Upper lobe of left lung (tissue), 4 donors: Measurements from ENCODE around the gene HTR2C.

Source experiments
- EP300 ChIP-seq, 4 donors: sonication (generic); formaldehyde crosslinking; IDR thresholded peaks; one replicate each; pipeline ENCODE4 v1.5.1; 2017; ENCODE audit warnings: antibody characterized with exemption in 4 of 4, control low read depth in 2 of 4
- POLR2A ChIP-seq, 4 donors: fragments of 450-650 bp; IDR thresholded peaks; one replicate each; pipeline ENCODE4 v1.5.1; 2016 to 2017; ENCODE audit warnings: antibody characterized with exemption in 4 of 4, mild to moderate bottlenecking in 2 of 4
- TF ChIP-seq, protein P1 (sequence below), 6 experiments: fragments of 450-650 bp in 4 of 6; fragments of 200-600 bp in 2 of 6; sonication (generic) in 2 of 6; IDR thresholded peaks; one replicate each; pipeline ENCODE4 v1.5.1; 2016 to 2019; ENCODE audit warnings: antibody characterized with exemption in 6 of 6

DNA sequence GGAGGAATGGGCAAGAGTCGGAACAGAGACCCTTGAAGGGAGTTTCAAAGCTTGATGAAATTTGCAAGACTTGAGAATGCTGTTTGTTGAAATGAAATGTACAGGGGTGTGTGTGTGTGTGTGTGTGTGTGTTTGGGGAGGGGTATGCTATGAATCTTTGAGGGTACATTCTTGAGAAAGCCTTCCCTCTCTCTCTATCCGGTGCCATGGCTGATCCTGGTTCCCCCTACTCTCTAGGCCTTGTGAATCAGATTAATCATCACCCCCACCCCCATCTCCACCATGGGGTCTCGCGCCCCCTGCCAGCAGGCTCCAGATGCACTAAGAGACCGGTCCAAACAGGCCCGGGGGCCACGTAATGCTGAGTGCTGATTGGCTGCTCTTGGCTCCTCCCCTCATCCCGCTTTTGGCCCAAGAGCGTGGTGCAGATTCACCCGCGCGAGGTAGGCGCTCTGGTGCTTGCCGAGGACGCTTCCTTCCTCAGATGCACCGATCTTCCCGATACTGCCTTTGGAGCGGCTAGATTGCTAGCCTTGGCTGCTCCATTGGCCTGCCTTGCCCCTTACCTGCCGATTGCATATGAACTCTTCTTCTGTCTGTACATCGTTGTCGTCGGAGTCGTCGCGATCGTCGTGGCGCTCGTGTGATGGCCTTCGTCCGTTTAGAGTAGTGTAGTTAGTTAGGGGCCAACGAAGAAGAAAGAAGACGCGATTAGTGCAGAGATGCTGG, at the start of gene HTR2C:
- TF ChIP-seq, protein P1, sequence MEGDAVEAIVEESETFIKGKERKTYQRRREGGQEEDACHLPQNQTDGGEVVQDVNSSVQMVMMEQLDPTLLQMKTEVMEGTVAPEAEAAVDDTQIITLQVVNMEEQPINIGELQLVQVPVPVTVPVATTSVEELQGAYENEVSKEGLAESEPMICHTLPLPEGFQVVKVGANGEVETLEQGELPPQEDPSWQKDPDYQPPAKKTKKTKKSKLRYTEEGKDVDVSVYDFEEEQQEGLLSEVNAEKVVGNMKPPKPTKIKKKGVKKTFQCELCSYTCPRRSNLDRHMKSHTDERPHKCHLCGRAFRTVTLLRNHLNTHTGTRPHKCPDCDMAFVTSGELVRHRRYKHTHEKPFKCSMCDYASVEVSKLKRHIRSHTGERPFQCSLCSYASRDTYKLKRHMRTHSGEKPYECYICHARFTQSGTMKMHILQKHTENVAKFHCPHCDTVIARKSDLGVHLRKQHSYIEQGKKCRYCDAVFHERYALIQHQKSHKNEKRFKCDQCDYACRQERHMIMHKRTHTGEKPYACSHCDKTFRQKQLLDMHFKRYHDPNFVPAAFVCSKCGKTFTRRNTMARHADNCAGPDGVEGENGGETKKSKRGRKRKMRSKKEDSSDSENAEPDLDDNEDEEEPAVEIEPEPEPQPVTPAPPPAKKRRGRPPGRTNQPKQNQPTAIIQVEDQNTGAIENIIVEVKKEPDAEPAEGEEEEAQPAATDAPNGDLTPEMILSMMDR (IDR thresholded peaks at IDR 0.05): no peak
- TF ChIP-seq POLR2A (IDR thresholded peaks at IDR 0.05) (no peak), EP300 (IDR thresholded peaks at IDR 0.05) (no peak)
